K562 (cell line): ENCODE measurements around the gene KIAA0825. TPM values are rescaled to one million over a fixed set of nuclear protein-coding genes. Genes with fewer than 3 reads are reported as not detected.

Experiments used
- CUX1 ChIP-seq: fragments of 200-800 bp; sonication (Bioruptor generic); IDR thresholded peaks from 2 replicates; pipeline ENCODE4 v1.6.1; 2016; ENCODE audit warnings: missing genetic modification characterization, missing compliant biosample characterization
- HNRNPLL ChIP-seq: fragments of 200-400 bp; formaldehyde crosslinking; IDR thresholded peaks from 2 replicates; pipeline ENCODE4 v1.6.1; 2017; ENCODE audit warnings: low read length, low read depth, mild to moderate bottlenecking; ENCODE audit not compliant: poor library complexity, severe bottlenecking
- MYC ChIP-seq, 2 experiments: fragments of 250-450 bp in 1 of 2; sonication (Bioruptor Pico) in 1 of 2; IDR thresholded peaks; 2 replicates each; pipeline versions ENCODE4 v1.5.1 to v1.6.1; 2012 to 2021; ENCODE audit warnings: low read depth in 2 of 2, borderline replicate concordance in 1 of 2, improper control_type of control experiment in 1 of 2, low read length in 1 of 2, mild to moderate bottlenecking in 1 of 2, moderate library complexity in 1 of 2
- NBN ChIP-seq: fragments of 450-650 bp; IDR thresholded peaks from 2 replicates; pipeline ENCODE4 v1.6.1; 2016; ENCODE audit warnings: low read depth, mild to moderate bottlenecking
- NFRKB ChIP-seq: fragments of 450-650 bp; IDR thresholded peaks from 2 replicates; pipeline ENCODE4 v1.6.1; 2016; ENCODE audit warnings: low read depth
- SIX5 ChIP-seq, 2 experiments: IDR thresholded peaks; 2 replicates each; pipeline ENCODE4 v1.6.1; 2011; ENCODE audit warnings: low read length in 2 of 2, borderline replicate concordance in 1 of 2, low read depth in 1 of 2, mild to moderate bottlenecking in 1 of 2, moderate library complexity in 1 of 2; ENCODE audit not compliant: insufficient read depth in 1 of 2
- ZNF184 ChIP-seq: sonication (generic); formaldehyde crosslinking; IDR thresholded peaks from 2 replicates; pipeline ENCODE4 v1.5.0; 2020; ENCODE audit warnings: missing genetic modification reagents
- polyA plus RNA-seq, 8 experiments: library from polyadenylated mRNA; depleted of rRNA in 4 of 8; stranded (reverse) in 5 of 8; unstranded in 3 of 8; fragments of >200 nt; fragmentation: Nextera tagmentation in 2 of 8; fragmentation: Illumina TruSeq in 1 of 8; extraction: Ambion mirVana in 2 of 8; extraction: Trizol in 1 of 8; gene quantifications; 2 replicates each; pipeline versions ENCODE4 v1.2.1 to v1.2.3, GENCODE V29; 2011 to 2014; ENCODE audit warnings: inconsistent platforms in 1 of 8, missing spikeins in 1 of 8
- total RNA-seq, 7 experiments: library from RNA; depleted of rRNA in 6 of 7; stranded (reverse); fragments of >200 nt in 6 of 7; fragmentation: Illumina TruSeq in 2 of 7; extraction: Trizol in 2 of 7; gene quantifications; 2 replicates each; pipeline versions ENCODE4 v1.2.1 to v1.2.3, GENCODE V29; 2011 to 2021; ENCODE audit warnings: low replicate concordance in 1 of 7

The KIAA0825 gene
- total and polyA plus RNA-seq, 9 of the 15 experiments (the other 6 are each of a cell fraction or from before 2014, with no cell fraction given) = 0.05 to 0.36 (median 0.16) TPM; not detected in 1

GRCh38 chr5:94375801-94376200 is 242.6 kb downstream of the KIAA0825 start (continued):
- TF ChIP-seq CUX1 (CRISPR knock-in tag) (no peak), NBN (no peak), MYC (IDR thresholded peaks at IDR 0.05; ENCODE audit: low read depth, low read length) (no peak), MYC (CRISPR knock-in tag; IDR thresholded peaks at IDR 0.05; ENCODE audit: borderline replicate concordance, low read depth) (no peak), NFRKB (no peak), ZNF184 (CRISPR knock-in tag) (no peak), SIX5 (IDR thresholded peaks at IDR 0.05; ENCODE audit: borderline replicate concordance in 1 of 2, insufficient read depth in 1 of 2, low read depth in 1 of 2, low read length in 2 of 2) (no peak), HNRNPLL (no peak)
- TF ChIP-seq, all 486 proteins: peak for 0
